Choroid plexus epithelial cell (primary cell): Measurements from ENCODE around the gene PEA15.

Experiments used
- DNase-seq: peaks from one replicate; pipeline ENCODE4 v3.0.0-alpha.2; 2010; ENCODE audit warnings: low read depth
- H3K4me3 ChIP-seq: 2 replicates; pipeline ENCODE4 v1.5.1; 2011; ENCODE audit warnings: low read depth, mild to moderate bottlenecking, control low read depth, low read length, moderate library complexity
- TF ChIP-seq, protein P1 (sequence below): conservative IDR thresholded peaks from 2 replicates; pipeline ENCODE4 v1.5.1; 2011; ENCODE audit warnings: low read depth, mild to moderate bottlenecking, control low read depth, inconsistent platforms, low read length, moderate library complexity

The PEA15 gene

DNA sequence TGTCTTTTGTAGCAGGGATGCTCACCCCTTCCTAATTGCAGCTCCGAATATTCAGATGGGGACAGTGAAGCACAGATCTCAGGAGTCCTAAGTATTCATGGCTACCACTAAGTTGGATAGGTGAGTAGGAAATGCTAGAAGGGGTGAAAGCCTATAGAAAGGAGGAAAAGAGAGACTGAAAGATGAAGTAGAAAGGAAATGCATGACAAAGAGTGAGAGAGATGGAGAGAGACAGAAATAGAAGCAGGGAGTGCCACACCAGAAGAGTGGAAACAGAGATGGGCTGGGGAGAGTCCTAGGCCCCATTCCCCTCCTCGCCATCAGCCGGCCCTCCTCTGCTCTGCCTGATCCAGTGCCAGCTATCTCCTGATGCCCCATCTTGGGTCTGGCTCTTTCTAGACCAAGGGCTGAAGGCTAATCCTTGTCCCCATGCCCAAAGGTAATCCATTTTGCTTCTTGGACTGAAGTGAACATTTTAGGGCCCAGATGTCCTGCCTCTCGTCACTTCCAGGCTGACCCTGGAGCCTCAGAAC is 2.0 kb downstream of the PEA15 start:
- DNase-seq: no peak
- TF ChIP-seq, protein P1, sequence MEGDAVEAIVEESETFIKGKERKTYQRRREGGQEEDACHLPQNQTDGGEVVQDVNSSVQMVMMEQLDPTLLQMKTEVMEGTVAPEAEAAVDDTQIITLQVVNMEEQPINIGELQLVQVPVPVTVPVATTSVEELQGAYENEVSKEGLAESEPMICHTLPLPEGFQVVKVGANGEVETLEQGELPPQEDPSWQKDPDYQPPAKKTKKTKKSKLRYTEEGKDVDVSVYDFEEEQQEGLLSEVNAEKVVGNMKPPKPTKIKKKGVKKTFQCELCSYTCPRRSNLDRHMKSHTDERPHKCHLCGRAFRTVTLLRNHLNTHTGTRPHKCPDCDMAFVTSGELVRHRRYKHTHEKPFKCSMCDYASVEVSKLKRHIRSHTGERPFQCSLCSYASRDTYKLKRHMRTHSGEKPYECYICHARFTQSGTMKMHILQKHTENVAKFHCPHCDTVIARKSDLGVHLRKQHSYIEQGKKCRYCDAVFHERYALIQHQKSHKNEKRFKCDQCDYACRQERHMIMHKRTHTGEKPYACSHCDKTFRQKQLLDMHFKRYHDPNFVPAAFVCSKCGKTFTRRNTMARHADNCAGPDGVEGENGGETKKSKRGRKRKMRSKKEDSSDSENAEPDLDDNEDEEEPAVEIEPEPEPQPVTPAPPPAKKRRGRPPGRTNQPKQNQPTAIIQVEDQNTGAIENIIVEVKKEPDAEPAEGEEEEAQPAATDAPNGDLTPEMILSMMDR: no peak
- no peak overlapping the region for H3K4me3 ChIP-seq

DNA sequence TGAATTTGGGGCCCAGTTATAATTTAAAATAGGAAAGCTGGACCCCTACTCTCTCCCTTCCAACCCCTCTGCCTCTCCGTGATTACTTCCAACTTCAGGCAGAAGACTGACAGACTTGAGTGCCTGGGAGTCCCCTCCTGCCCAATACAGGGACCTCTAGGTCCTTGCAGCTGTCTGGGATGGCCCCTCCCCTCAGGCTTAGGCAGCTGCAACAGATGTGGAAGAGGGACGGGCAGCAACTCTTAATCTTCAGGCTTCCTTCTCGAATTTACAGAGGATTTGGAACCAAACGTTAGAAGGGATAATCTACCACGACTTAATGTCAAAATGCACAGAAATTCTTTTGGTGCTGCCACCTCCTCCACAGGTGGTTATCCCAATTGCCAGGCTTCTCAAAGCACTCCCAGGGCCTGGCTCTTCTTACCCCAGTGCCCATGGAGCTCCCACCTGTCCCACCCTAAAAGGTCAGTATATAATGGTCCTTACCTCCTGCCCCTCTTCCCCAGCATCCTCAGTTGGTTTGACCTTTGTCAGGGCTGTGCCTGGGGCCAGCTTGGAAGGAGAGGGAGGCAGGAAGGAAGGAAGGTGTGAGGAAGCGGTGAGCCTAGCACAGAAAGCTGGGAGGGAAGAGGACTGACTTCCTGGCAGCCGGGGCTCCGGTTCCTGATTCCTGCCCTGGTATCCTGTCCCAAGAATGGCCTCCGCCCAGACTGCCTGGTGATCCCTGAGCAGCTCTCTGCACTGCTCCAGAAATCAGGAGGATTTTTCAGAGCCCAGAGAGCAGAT is 2.8 kb downstream of the PEA15 start:
- no peak for DNase-seq
- TF ChIP-seq, protein P1: no peak

DNA sequence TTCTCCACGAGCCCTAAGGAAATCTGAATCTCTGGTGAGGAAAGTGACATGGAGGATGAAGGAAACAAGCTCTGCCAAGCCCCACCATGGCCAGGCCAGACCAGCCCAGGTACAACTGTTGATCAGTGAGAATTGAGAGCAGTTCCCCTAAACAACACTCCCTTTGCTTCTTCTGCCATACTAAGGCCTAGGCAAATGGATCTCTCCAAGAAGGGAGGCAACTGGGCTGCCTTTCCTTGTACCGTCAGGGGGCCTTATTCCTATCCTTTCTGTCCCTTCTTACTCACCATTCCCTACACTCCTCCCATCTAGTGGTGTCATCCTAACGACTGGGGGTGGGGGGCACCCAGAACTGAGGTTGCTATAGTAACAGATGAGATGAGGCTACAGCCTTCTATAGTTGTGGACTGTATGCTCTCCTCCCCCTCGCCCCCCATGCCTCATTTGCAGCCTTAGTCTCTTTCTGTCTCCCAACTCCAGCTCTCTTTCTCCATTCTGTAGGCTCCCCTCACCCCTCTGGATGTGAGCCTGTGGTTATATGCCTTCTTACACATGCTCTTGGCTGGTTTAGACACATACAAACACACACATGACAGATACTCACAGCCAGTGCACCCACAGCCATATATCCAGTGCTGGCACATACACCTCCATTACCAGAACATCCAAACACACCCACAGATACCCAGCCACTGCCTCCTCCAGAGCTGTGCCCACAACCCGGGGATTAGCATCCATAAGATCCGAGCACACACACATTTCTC is 3.6 kb downstream of the PEA15 start:
- DNase-seq: no peak
- no peak overlapping the region for H3K4me3 ChIP-seq
- TF ChIP-seq, protein P1: no peak

More for the DNA sequence above, 2.8 kb downstream of the PEA15 start:
- H3K4me3 ChIP-seq: no peak overlapping the region

DNA sequence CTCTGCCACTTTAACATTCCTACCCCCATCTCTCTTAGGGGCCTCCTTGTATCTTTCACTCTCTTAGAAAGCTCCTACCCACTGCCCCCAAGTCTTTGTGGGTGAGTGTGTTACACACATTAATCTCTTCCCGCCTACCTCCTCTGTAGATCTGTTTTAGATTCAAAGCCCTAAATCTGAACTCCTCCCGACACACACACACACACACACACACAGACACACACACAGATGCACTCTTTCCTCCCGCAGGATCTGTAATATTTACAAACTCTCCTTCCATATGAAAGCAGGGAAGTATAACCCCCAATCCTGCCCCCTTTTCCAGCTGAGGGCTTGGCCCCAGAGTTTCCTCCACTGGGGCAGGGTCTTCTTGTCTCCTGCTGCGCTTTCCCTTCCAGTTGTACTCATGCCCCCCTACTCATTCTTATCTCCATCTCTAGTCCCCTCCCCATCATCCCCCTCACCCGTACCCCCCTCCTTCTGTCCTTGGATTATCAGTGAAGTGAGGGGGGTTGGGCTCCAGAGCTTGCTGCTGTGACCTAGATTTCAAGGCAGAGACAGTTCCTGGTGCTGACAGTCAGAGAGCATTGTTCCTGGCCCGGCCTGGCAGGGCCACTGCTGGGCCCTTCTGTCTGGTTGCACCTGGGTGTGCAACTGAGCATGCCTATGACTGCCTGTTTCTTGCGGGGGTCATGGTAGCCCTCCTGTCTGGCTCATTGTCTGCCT is 4.3 kb downstream of the PEA15 start:
- TF ChIP-seq, protein P1: no peak
- no peak overlapping the region for H3K4me3 ChIP-seq
- DNase-seq: peak; percentile 49

DNA sequence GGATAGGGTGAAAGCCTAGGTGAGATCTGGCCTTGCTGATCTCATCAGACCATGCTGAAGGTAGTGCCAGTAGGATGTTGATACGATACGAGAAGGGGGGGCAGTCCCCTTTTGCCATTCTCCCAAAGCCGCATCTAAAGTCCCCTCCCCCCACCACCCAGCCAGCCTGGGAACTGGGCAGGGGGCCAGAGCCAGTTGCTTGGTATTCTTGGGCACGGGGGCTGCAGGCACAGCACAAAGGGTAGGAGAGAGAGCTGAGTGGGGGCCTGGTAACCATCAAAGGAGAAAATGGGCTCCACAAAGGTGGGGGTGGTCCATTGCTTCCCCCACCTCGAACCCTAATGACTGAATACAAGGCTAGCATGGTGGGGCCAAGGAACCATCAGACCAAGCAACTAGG is 5.4 kb downstream of the PEA15 start:
- DNase-seq: no peak
- no peak overlapping the region for H3K4me3 ChIP-seq
- TF ChIP-seq, protein P1: no peak

DNA sequence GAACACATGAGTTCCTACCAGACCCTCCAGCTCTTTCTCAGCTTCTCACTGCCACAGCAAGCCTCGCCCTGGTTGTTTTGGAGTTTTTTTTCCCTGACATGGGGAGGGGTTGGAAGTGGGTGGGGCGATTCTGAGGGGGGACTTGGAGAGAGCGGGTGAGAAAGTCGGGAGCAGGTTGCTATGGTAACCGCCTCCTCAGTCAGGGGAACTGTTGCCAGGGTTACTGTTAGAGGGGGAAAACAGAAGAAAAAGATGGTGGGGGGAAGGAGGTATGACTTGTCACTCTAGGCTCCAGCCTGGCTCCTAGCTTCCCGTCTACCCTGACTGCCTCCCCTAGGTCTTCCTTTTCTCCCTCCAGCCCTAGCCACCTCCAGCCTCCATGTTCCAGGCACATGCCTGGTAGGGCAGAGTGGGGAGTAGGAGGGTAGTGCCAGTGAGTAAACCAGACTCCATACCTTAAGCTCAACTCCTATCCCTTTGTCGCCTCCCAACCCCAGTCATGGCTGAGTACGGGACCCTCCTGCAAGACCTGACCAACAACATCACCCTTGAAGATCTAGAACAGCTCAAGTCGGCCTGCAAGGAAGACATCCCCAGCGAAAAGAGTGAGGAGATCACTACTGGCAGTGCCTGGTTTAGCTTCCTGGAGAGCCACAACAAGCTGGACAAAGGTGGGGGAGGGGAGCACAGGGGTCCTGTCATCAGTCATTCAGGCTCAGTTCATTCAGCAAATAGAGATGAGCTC is 6.0 kb downstream of the PEA15 start:
- no peak for DNase-seq
- H3K4me3 ChIP-seq: no peak overlapping the region
- TF ChIP-seq, protein P1: no peak
